C4-2B (cell line): ENCODE results near the gene PHKA2.

Experiments
- ZFX ChIP-seq: fragments of 450-650 bp; IDR thresholded peaks from 2 replicates; pipeline ENCODE4 v1.6.1; 2017
- TF ChIP-seq, protein P1 (sequence below): fragments of 450-650 bp; conservative IDR thresholded peaks from 2 replicates; pipeline ENCODE4 v1.5.1; 2017; ENCODE audit warnings: mild to moderate bottlenecking

GRCh38 chrX:18872621-18873020 is 111.3 kb downstream of the PHKA2 start:
- TF ChIP-seq, protein P1, sequence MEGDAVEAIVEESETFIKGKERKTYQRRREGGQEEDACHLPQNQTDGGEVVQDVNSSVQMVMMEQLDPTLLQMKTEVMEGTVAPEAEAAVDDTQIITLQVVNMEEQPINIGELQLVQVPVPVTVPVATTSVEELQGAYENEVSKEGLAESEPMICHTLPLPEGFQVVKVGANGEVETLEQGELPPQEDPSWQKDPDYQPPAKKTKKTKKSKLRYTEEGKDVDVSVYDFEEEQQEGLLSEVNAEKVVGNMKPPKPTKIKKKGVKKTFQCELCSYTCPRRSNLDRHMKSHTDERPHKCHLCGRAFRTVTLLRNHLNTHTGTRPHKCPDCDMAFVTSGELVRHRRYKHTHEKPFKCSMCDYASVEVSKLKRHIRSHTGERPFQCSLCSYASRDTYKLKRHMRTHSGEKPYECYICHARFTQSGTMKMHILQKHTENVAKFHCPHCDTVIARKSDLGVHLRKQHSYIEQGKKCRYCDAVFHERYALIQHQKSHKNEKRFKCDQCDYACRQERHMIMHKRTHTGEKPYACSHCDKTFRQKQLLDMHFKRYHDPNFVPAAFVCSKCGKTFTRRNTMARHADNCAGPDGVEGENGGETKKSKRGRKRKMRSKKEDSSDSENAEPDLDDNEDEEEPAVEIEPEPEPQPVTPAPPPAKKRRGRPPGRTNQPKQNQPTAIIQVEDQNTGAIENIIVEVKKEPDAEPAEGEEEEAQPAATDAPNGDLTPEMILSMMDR, result no peak
- no peak for TF ChIP-seq ZFX
